Keratinocyte (primary cell): Measurements from ENCODE around the gene MRTFA. TPM values are rescaled to one million over a fixed set of nuclear protein-coding genes. Genes with fewer than 3 reads are reported as not detected.

Source experiments
- DNase-seq: peaks from one replicate; pipeline ENCODE4 v3.0.0-alpha.2; 2011; ENCODE audit warnings: low read depth, missing footprints, low spot score
- FAIRE-seq: peaks from 2 replicates; lab custom pipeline; 2011; peaks lifted over from hg19 to GRCh38; lab: Jason Lieb, UNC
- H2AFZ ChIP-seq: 2 replicates; pipeline ENCODE4 v1.6.0; 2012; ENCODE audit warnings: low read length, control low read depth, inconsistent platforms; ENCODE audit not compliant: control insufficient read depth
- H3K27ac ChIP-seq: 2 replicates; pipeline ENCODE4 v1.5.1; 2011; ENCODE audit warnings: low read length; ENCODE audit not compliant: control insufficient read depth, insufficient read depth
- H3K27me3 ChIP-seq: 3 replicates; pipeline ENCODE4 v1.6.0; 2011; ENCODE audit warnings: low read length; ENCODE audit not compliant: control insufficient read depth, insufficient read depth; ENCODE audit errors: extremely low read depth
- H3K36me3 ChIP-seq, 2 experiments: 2 replicates in 1 of 2; 3 replicates in 1 of 2; pipeline ENCODE4 v1.5.1; 2011; ENCODE audit warnings: low read length in 2 of 2, mild to moderate bottlenecking in 1 of 2; ENCODE audit not compliant: control insufficient read depth in 2 of 2, insufficient read depth in 2 of 2; ENCODE audit errors: extremely low read depth in 1 of 2
- H3K4me1 ChIP-seq: 3 replicates; pipeline ENCODE4 v1.5.1; 2011; ENCODE audit warnings: low read length; ENCODE audit not compliant: control insufficient read depth, insufficient read depth; ENCODE audit errors: extremely low read depth
- H3K4me2 ChIP-seq: 3 replicates; pipeline ENCODE4 v1.6.0; 2011; ENCODE audit warnings: low read depth, low read length; ENCODE audit not compliant: control insufficient read depth, insufficient read depth; ENCODE audit errors: extremely low read depth
- H3K4me3 ChIP-seq, 3 experiments: fragments of 200-600 bp in 1 of 3; sonication (generic) in 1 of 3; 2 replicates in 2 of 3; 3 replicates in 1 of 3; pipeline ENCODE4 v1.5.1; 2011 to 2016; ENCODE audit warnings: low read length in 3 of 3, mild to moderate bottlenecking in 3 of 3, control low read depth in 2 of 3, inconsistent platforms in 1 of 3, low read depth in 1 of 3, mixed read lengths in 1 of 3, mixed run types in 1 of 3, moderate library complexity in 1 of 3; ENCODE audit not compliant: control insufficient read depth in 2 of 3, insufficient read depth in 2 of 3; ENCODE audit errors: extremely low read depth in 1 of 3
- H3K79me2 ChIP-seq: 2 replicates; pipeline ENCODE4 v1.6.0; 2012; ENCODE audit warnings: low read length; ENCODE audit not compliant: control insufficient read depth, insufficient read depth
- H3K9ac ChIP-seq: 3 replicates; pipeline ENCODE4 v1.6.0; 2011; ENCODE audit warnings: low read length; ENCODE audit not compliant: control insufficient read depth, insufficient read depth; ENCODE audit errors: extremely low read depth
- H3K9me1 ChIP-seq: 3 replicates; pipeline ENCODE4 v1.6.0; 2011; ENCODE audit warnings: low read length; ENCODE audit not compliant: control insufficient read depth, insufficient read depth; ENCODE audit errors: extremely low read depth
- H3K9me3 ChIP-seq: 2 replicates; pipeline ENCODE4 v1.5.1; 2012; ENCODE audit warnings: low read depth, low read length; ENCODE audit not compliant: control insufficient read depth
- H4K20me1 ChIP-seq: 3 replicates; pipeline ENCODE4 v1.6.0; 2011; ENCODE audit warnings: low read length; ENCODE audit not compliant: control insufficient read depth, insufficient read depth; ENCODE audit errors: extremely low read depth
- CTCF ChIP-seq, 3 experiments: IDR thresholded peaks in 1 of 3; conservative IDR thresholded peaks in 1 of 3; optimal IDR thresholded peaks in 1 of 3; 2 replicates in 2 of 3; 3 replicates in 1 of 3; pipeline versions ENCODE3 to v1.5.1; 2011; ENCODE audit warnings: low read length in 3 of 3, mild to moderate bottlenecking in 3 of 3, moderate library complexity in 2 of 3, control low read depth in 1 of 3, inconsistent platforms in 1 of 3; ENCODE audit not compliant: insufficient read depth in 2 of 3; ENCODE audit errors: extremely low read depth in 1 of 3
- EZH2 ChIP-seq: IDR thresholded peaks from one replicate; pipeline ENCODE4 v1.6.1; 2012; ENCODE audit warnings: inconsistent platforms, mild to moderate bottlenecking, low read length, moderate library complexity
- dilution Hi-C: fragments of 300-500 bp; cut with MboI; formaldehyde crosslinking; loops from one replicate; pipeline ENCODE4 v1.7.0; 2020; ENCODE audit warnings: low sequenced_read_pairs; ENCODE audit not compliant: extremely low pct_ligation_motif_present
- polyA plus RNA-seq, 5 experiments: library from polyadenylated mRNA; depleted of rRNA in 3 of 5; stranded (reverse) in 3 of 5; stranded (forward) in 1 of 5; unstranded in 1 of 5; fragments of >200 nt; gene quantifications; 1 replicate in 1 of 5; 2 replicates in 3 of 5; 3 replicates in 1 of 5; pipeline versions ENCODE4 v1.2.1 to v1.2.3, GENCODE V29; 2011 to 2012; ENCODE audit warnings: missing spikeins in 2 of 5, low read depth in 1 of 5, low replicate concordance in 1 of 5

MRTFA gene
- polyA plus RNA-seq, 1 donor (not counting 4 experiments of a cell fraction or from before 2014, with no cell fraction given) = 6.5 TPM

GRCh38 chr22:40396882-40397281 lies 239.6 kb downstream of the MRTFA start:
- FAIRE-seq = no peak
- H3K4me2 ChIP-seq = peak overlapping the region; percentile 17
- H2AFZ ChIP-seq = no peak overlapping the region

GRCh38 chr22:40395607-40396006 lies 240.9 kb downstream of the MRTFA start:
- Histone ChIP-seq H3K9ac (no peak overlapping the region), H3K4me2 (no peak overlapping the region), H4K20me1 (no peaks in the 10 kb centered on the region), H3K27ac (no peak overlapping the region), H2AFZ (no peak overlapping the region), H3K9me3 (no peaks in the 10 kb centered on the region), H3K4me1 (peaks cover 16% of the 10 kb centered on the region), H3K36me3 (peaks cover 6 to 13% of the 10 kb centered on the region in 2 experiments), H3K4me3 (no peak overlapping the region), H3K79me2 (peaks cover 5% of the 10 kb centered on the region), H3K27me3 (no peaks in the 10 kb centered on the region), H3K9me1 (peaks cover 2% of the 10 kb centered on the region)
- DNase-seq (no peak), FAIRE-seq (no peak)
- dilution Hi-C loops = no loop called here
- TF ChIP-seq EZH2 (no peak), CTCF (optimal IDR thresholded peaks at IDR 0.05 in 1 of 3, IDR thresholded peaks at IDR 0.05 in 1 of 3, conservative IDR thresholded peaks at IDR 0.05 in 1 of 3; ENCODE audit: extremely low read depth in 1 of 3, insufficient read depth in 2 of 3, low read length in 3 of 3) (no peak)

More at GRCh38 chr22:40396882-40397281, 239.6 kb downstream of the MRTFA start:
- Histone ChIP-seq H3K4me3 (peak overlapping the region in 1 of 3 experiments; percentile 3), H3K9me1 (no peaks in the 10 kb centered on the region), H3K9ac (no peak overlapping the region), H4K20me1 (no peaks in the 10 kb centered on the region), H3K27me3 (no peaks in the 10 kb centered on the region), H3K4me1 (peaks cover 14% of the 10 kb centered on the region), H3K9me3 (no peaks in the 10 kb centered on the region), H3K79me2 (peaks cover 5% of the 10 kb centered on the region), H3K36me3 (peaks cover 12 to 18% of the 10 kb centered on the region in 2 experiments), H3K27ac (peak overlapping the region; percentile 55)
- TF ChIP-seq EZH2 (no peak), CTCF (optimal IDR thresholded peaks at IDR 0.05 in 1 of 3, IDR thresholded peaks at IDR 0.05 in 1 of 3, conservative IDR thresholded peaks at IDR 0.05 in 1 of 3; ENCODE audit: extremely low read depth in 1 of 3, insufficient read depth in 2 of 3, low read length in 3 of 3) (no peak)
- dilution Hi-C loops = no loop called here
- DNase-seq = no peak
